Spleen (tissue), 7 donors: Measurements from ENCODE around the gene TRAPPC6A.

Experiments used
- POLR2A ChIP-seq, 3 donors: fragments of 450-650 bp; IDR thresholded peaks; one replicate each; pipeline ENCODE4 v1.5.1; 2017; ENCODE audit warnings: antibody characterized with exemption in 3 of 3, mild to moderate bottlenecking in 1 of 3
- TF ChIP-seq, protein P1 (sequence below), 11 experiments: fragments of 200-600 bp in 7 of 11; fragments of 450-650 bp in 4 of 11; sonication (generic) in 4 of 11; IDR thresholded peaks in 8 of 11; conservative IDR thresholded peaks in 3 of 11; 1 replicate in 7 of 11; 2 replicates in 4 of 11; pipeline versions ENCODE4 v1.4.0 to v1.8.0; 2016 to 2021; ENCODE audit warnings: antibody characterized with exemption in 11 of 11, inconsistent platforms in 4 of 11, mild to moderate bottlenecking in 1 of 11
- donor health status: DM: no; HTN: no; CAD: no; lungs with moderate emphysema.
- donor health status: DM: no; HTN: no; CAD: no.
- donor health status: DM: no; HTN: no; CAD: no.

GRCh38 chr19:45163156-45163555, 14.9 kb downstream of the TRAPPC6A start:
- TF ChIP-seq, protein P1, sequence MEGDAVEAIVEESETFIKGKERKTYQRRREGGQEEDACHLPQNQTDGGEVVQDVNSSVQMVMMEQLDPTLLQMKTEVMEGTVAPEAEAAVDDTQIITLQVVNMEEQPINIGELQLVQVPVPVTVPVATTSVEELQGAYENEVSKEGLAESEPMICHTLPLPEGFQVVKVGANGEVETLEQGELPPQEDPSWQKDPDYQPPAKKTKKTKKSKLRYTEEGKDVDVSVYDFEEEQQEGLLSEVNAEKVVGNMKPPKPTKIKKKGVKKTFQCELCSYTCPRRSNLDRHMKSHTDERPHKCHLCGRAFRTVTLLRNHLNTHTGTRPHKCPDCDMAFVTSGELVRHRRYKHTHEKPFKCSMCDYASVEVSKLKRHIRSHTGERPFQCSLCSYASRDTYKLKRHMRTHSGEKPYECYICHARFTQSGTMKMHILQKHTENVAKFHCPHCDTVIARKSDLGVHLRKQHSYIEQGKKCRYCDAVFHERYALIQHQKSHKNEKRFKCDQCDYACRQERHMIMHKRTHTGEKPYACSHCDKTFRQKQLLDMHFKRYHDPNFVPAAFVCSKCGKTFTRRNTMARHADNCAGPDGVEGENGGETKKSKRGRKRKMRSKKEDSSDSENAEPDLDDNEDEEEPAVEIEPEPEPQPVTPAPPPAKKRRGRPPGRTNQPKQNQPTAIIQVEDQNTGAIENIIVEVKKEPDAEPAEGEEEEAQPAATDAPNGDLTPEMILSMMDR (IDR thresholded peaks at IDR 0.05 in 8 of 11, conservative IDR thresholded peaks at IDR 0.05 in 3 of 11) = no peak
- TF ChIP-seq POLR2A (IDR thresholded peaks at IDR 0.05) = no peak
